Mesendoderm (in vitro differentiated cells): ENCODE data around the gene IL15. TPM values are rescaled to one million over a fixed set of nuclear protein-coding genes. Genes with fewer than 3 reads are reported as not detected.
"Not testable (repeated sequence)": the region's sequence is repeated elsewhere in the genome, so short reads cannot be mapped to it uniquely, and the experiment has no call there.

ENCODE experiments used
- DNase-seq: peaks from one replicate; pipeline ENCODE4 v3.0.0; 2013
- H2AK5ac ChIP-seq: 2 replicates; pipeline ENCODE4 v1.6.1; 2013; ENCODE audit warnings: low read length, inconsistent platforms
- H2BK120ac ChIP-seq: 2 replicates; pipeline ENCODE4 v1.6.1; 2013; ENCODE audit warnings: low read depth, mild to moderate bottlenecking, low read length, moderate library complexity, mixed read lengths
- H2BK15ac ChIP-seq: replicated peaks from 2 replicates; pipeline ENCODE4 v1.6.1; 2013; ENCODE audit warnings: low read depth, mild to moderate bottlenecking, moderate library complexity
- H2BK5ac ChIP-seq: 2 replicates; pipeline ENCODE4 v1.6.1; 2013; ENCODE audit warnings: low read length, inconsistent platforms
- H3K18ac ChIP-seq: 2 replicates; pipeline ENCODE4 v1.6.1; 2013; ENCODE audit warnings: mild to moderate bottlenecking, low read length, mixed read lengths
- H3K23ac ChIP-seq: one replicate; pipeline ENCODE4 v1.6.1; 2013; ENCODE audit warnings: low read length
- H3K27ac ChIP-seq: 2 replicates; pipeline ENCODE4 v1.5.1; 2013; ENCODE audit warnings: low read depth, mild to moderate bottlenecking, inconsistent platforms, low read length, moderate library complexity
- H3K27me3 ChIP-seq: 2 replicates; pipeline ENCODE4 v1.6.1; 2013; ENCODE audit warnings: low read length, control low read depth, mild to moderate bottlenecking, inconsistent platforms; ENCODE audit not compliant: insufficient read depth, poor library complexity
- H3K36me3 ChIP-seq: 2 replicates; pipeline ENCODE4 v1.6.1; 2013; ENCODE audit warnings: low read length, inconsistent platforms; ENCODE audit not compliant: control insufficient read depth, insufficient read depth
- H3K4ac ChIP-seq: one replicate; pipeline ENCODE4 v1.6.1; 2013; ENCODE audit warnings: low read depth, mild to moderate bottlenecking, low read length, moderate library complexity
- H3K4me1 ChIP-seq: 2 replicates; pipeline ENCODE4 v1.6.1; 2013; ENCODE audit warnings: low read depth, low read length, inconsistent platforms; ENCODE audit not compliant: control insufficient read depth
- H3K4me2 ChIP-seq: 2 replicates; pipeline ENCODE4 v1.6.1; 2013; ENCODE audit warnings: low read length
- H3K4me3 ChIP-seq: 2 replicates; pipeline ENCODE4 v1.5.1; 2013; ENCODE audit warnings: mild to moderate bottlenecking, low read length
- H3K56ac ChIP-seq: one replicate; pipeline ENCODE4 v1.6.1; 2013; ENCODE audit warnings: low read length
- H3K79me1 ChIP-seq: 2 replicates; pipeline ENCODE4 v1.6.1; 2013; ENCODE audit warnings: low read length, inconsistent platforms
- H3K79me2 ChIP-seq: 2 replicates; pipeline ENCODE4 v1.6.1; 2013; ENCODE audit warnings: mild to moderate bottlenecking, low read length; ENCODE audit not compliant: control insufficient read depth, insufficient read depth
- H3K9ac ChIP-seq: 2 replicates; pipeline ENCODE4 v1.6.1; 2013; ENCODE audit warnings: low read length, inconsistent platforms
- H4K5ac ChIP-seq: one replicate; pipeline ENCODE4 v1.6.1; 2013; ENCODE audit warnings: low read length
- H4K8ac ChIP-seq: one replicate; pipeline ENCODE4 v1.6.1; 2013; ENCODE audit warnings: low read depth, mild to moderate bottlenecking, control low read depth, low read length, moderate library complexity
- WGBS: extraction: QIAGEN DNeasy Blood & Tissue Kit; methylation state at CpG from one replicate; pipeline ENCODE4 v1.1.7; 2013; ENCODE audit warnings: low lambda C conversion rate, missing lambda C conversion rate; ENCODE audit not compliant: insufficient coverage; ENCODE audit errors: extremely low coverage; 5-methylcytosine and 5-hydroxymethylcytosine counted together
- polyA plus RNA-seq, 2 experiments: library from polyadenylated mRNA; stranded (reverse); fragments of 200-250 nt; gene quantifications; one replicate each; pipeline ENCODE4 v1.2.3, GENCODE V29; 2013

Gene IL15
- 0.81 TPM for polyA plus RNA-seq (2013, experiment 1 of 2)
- polyA plus RNA-seq (2013, experiment 2 of 2), result 0.69 TPM

DNA sequence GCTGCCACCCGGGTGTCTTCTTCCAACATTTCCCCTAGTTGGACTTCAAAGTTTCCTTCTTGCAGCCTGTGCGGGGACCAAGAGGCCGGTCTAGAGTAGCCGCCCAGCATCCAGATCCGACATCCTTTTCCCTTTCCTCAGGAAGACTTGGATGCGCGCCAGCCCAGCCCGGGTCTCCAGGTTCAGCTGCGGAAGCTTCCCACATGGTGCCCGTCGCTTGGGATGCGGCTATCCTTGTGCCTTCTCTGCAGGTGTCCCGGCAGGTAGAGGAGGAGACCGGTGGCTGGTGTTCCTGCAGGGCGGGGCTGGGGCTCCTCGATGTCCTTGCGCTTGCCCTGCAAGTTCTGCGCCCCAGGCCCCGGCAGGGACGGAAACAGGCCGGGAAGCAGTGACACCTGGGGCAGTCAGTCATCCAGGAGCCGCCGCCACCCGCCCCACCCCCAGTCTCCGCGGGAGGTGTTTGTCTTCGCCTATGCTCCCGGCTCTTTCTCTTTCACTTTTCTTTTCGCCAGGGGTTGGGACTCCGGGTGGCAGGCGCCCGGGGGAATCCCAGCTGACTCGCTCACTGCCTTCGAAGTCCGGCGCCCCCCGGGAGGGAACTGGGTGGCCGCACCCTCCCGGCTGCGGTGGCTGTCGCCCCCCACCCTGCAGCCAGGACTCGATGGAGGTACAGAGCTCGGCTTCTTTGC lies at the start of gene IL15:
Gene IL15 (plus strand): TSS at position 502 of the 689 bp plus-strand sequence. CDS start 82,882 bp downstream, outside the sequence.
- no peaks in the 10 kb centered on the region for H3K4me1 ChIP-seq
- H3K23ac ChIP-seq, result no peak within 1 kb of the TSS
- no peaks in the 10 kb centered on the region for H3K36me3 ChIP-seq
- no peak within 1 kb of the TSS for H3K18ac ChIP-seq
- no CpG with 5 or more reads among the region's 43 CpGs for WGBS
- no peak within 1 kb of the TSS for H2AK5ac ChIP-seq
- no peak within 1 kb of the TSS for H3K4ac ChIP-seq
- no peak within 1 kb of the TSS for H3K27ac ChIP-seq
- peak within 1 kb of the TSS; percentile 37 for H3K4me3 ChIP-seq
- no peak within 1 kb of the TSS for H4K8ac ChIP-seq
- H3K9ac ChIP-seq, result peak within 1 kb of the TSS; percentile 47
- H3K79me1 ChIP-seq, result no peaks in the 10 kb centered on the region
- no peak within 1 kb of the TSS for H2BK15ac ChIP-seq
- H2BK5ac ChIP-seq, result no peak within 1 kb of the TSS
- peak; percentile 72 for DNase-seq
- H4K5ac ChIP-seq, result no peak within 1 kb of the TSS
- peak within 1 kb of the TSS; percentile 77 for H3K4me2 ChIP-seq
- H3K27me3 ChIP-seq, result no peaks in the 10 kb centered on the region
- peak within 1 kb of the TSS; percentile 68 for H3K56ac ChIP-seq
- no peaks in the 10 kb centered on the region for H3K79me2 ChIP-seq
- H2BK120ac ChIP-seq, result no peak within 1 kb of the TSS

DNA sequence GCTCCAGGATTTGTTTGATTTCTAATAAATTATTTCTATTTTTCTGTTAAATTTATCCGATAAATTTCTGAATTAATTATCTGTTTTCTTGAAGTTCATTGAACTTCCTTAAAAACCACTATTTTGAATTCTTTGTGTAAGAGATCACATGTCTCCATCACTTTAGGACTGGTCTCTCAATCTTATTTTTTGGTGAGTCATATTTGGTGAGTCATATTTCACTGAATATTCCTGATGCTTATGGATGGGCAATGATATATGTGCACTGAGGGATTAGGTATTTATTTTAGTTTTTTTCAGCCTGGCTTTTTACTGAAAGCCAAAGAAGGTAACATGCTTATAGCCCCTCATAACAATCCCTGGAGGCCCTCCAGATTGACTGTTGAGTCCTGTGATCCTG lies 48.5 kb upstream of the IL15 start:
- no peak overlapping the region for H2AK5ac ChIP-seq
- H2BK15ac ChIP-seq, result no peak overlapping the region
- no peaks in the 10 kb centered on the region for H3K4me1 ChIP-seq
- H3K27me3 ChIP-seq, result no peaks in the 10 kb centered on the region
- no peak overlapping the region for H3K56ac ChIP-seq
- H3K79me1 ChIP-seq, result no peaks in the 10 kb centered on the region
- no peak overlapping the region for H2BK5ac ChIP-seq
- WGBS, result no CpG with 5 or more reads among the region's 1 CpG
- H3K4me2 ChIP-seq, result no peak overlapping the region
- no peak overlapping the region for H2BK120ac ChIP-seq
- H3K79me2 ChIP-seq, result no peaks in the 10 kb centered on the region
- no peaks in the 10 kb centered on the region for H3K36me3 ChIP-seq
- H3K27ac ChIP-seq, result no peak overlapping the region
- H3K4ac ChIP-seq, result no peak overlapping the region
- H3K18ac ChIP-seq, result no peak overlapping the region
- no peak overlapping the region for H3K23ac ChIP-seq
- no peak overlapping the region for H4K5ac ChIP-seq
- H3K4me3 ChIP-seq, result no peak overlapping the region
- no peak for DNase-seq
- no peak overlapping the region for H3K9ac ChIP-seq
- no peak overlapping the region for H4K8ac ChIP-seq

- Histone ChIP-seq H3K79me1 (no peaks in the 10 kb centered on the region), H4K8ac (no peak overlapping the region), H3K4me2 (no peak overlapping the region), H3K79me2 (no peaks in the 10 kb centered on the region), H3K4ac (no peak overlapping the region), H3K56ac (no peak overlapping the region), H3K18ac (no peak overlapping the region), H2BK15ac (no peak overlapping the region), H3K4me1 (no peaks in the 10 kb centered on the region), H3K9ac (no peak overlapping the region), H3K27ac (no peak overlapping the region), H3K23ac (no peak overlapping the region), H3K27me3 (no peaks in the 10 kb centered on the region), H2BK120ac (no peak overlapping the region), H2AK5ac (no peak overlapping the region), H3K36me3 (no peaks in the 10 kb centered on the region), H3K4me3 (no peak overlapping the region), H2BK5ac (no peak overlapping the region), H4K5ac (no peak overlapping the region)
- DNase-seq, result no peak
Measured at GRCh38 chr4:141595531-141595930, 40.9 kb upstream of the IL15 start.

- H3K27me3 ChIP-seq, result no peaks in the 10 kb centered on the region
- H2BK15ac ChIP-seq, result no peak overlapping the region
- no peaks in the 10 kb centered on the region for H3K36me3 ChIP-seq
- no peak overlapping the region for H4K8ac ChIP-seq
- no peak overlapping the region for H3K56ac ChIP-seq
- WGBS, result no CpG with 5 or more reads among the region's 3 CpGs
- H3K9ac ChIP-seq, result no peak overlapping the region
- H3K79me2 ChIP-seq, result no peaks in the 10 kb centered on the region
- no peak overlapping the region for H3K27ac ChIP-seq
- no peaks in the 10 kb centered on the region for H3K79me1 ChIP-seq
- no peaks in the 10 kb centered on the region for H3K4me1 ChIP-seq
- no peak overlapping the region for H3K4me2 ChIP-seq
- H3K4ac ChIP-seq, result no peak overlapping the region
- DNase-seq, result no peak
- no peak overlapping the region for H2BK120ac ChIP-seq
- no peak overlapping the region for H3K23ac ChIP-seq
- H2BK5ac ChIP-seq, result no peak overlapping the region
- no peak overlapping the region for H2AK5ac ChIP-seq
- H4K5ac ChIP-seq, result no peak overlapping the region
- no peak overlapping the region for H3K18ac ChIP-seq
- H3K4me3 ChIP-seq, result no peak overlapping the region
Measured at GRCh38 chr4:141599853-141600252, 36.5 kb upstream of the IL15 start.

GRCh38 chr4:141604683-141605082 lies 31.7 kb upstream of the IL15 start:
- H4K5ac ChIP-seq, H3K36me3 ChIP-seq, DNase-seq, H3K18ac ChIP-seq, H3K9ac ChIP-seq, H3K27ac ChIP-seq, H3K4me3 ChIP-seq, H2BK120ac ChIP-seq, H3K56ac ChIP-seq, H3K4me1 ChIP-seq, H3K27me3 ChIP-seq, H3K23ac ChIP-seq, H3K79me1 ChIP-seq, H2BK5ac ChIP-seq, H3K4ac ChIP-seq, H3K79me2 ChIP-seq, H2BK15ac ChIP-seq, H3K4me2 ChIP-seq, H2AK5ac ChIP-seq, H4K8ac ChIP-seq: not testable (repeated sequence)
- no CpG with 5 or more reads among the region's 11 CpGs for WGBS

DNA sequence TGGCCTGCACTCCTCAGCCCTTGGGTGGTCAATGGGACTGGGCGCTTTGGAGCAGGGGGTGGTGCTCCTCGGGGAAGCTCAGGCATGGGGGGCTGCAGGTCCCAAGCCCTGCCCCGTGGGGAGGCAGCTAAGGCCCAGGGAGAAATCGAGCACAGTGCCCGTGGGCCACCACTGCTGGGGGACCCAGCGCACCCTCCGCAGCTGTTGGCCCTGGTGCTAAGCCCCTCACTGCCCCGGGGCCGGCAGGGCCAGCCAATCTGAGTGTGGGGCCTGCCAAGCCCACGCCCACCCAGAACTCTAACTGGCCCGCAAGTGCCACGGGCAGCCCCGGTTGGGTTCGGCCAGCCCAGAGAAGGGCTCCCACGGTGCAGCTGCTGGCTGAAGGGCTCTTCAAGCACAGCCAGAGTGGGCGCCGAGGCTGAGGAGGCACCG lies 30.9 kb upstream of the IL15 start:
- H4K8ac ChIP-seq, result no peak overlapping the region
- no CpG with 5 or more reads among the region's 18 CpGs for WGBS
- no peak overlapping the region for H2BK120ac ChIP-seq
- H3K27me3 ChIP-seq, result no peaks in the 10 kb centered on the region
- no peak overlapping the region for H2BK5ac ChIP-seq
- H2AK5ac ChIP-seq, result no peak overlapping the region
- H3K56ac ChIP-seq, result no peak overlapping the region
- no peaks in the 10 kb centered on the region for H3K79me2 ChIP-seq
- H3K27ac ChIP-seq, result no peak overlapping the region
- H3K23ac ChIP-seq, result no peak overlapping the region
- no peak overlapping the region for H3K4ac ChIP-seq
- H2BK15ac ChIP-seq, result no peak overlapping the region
- no peaks in the 10 kb centered on the region for H3K4me1 ChIP-seq
- no peak overlapping the region for H3K4me3 ChIP-seq
- H4K5ac ChIP-seq, result no peak overlapping the region
- no peak for DNase-seq
- H3K4me2 ChIP-seq, result no peak overlapping the region
- H3K79me1 ChIP-seq, result no peaks in the 10 kb centered on the region
- no peak overlapping the region for H3K9ac ChIP-seq
- H3K36me3 ChIP-seq, result no peaks in the 10 kb centered on the region
- no peak overlapping the region for H3K18ac ChIP-seq
